Psoas muscle (tissue), 8 donors: ENCODE measurements around the gene MFAP5. TPM values are rescaled to one million over a fixed set of nuclear protein-coding genes. Genes with fewer than 3 reads are reported as not detected.

Source experiments
- ATAC-seq, 4 donors: fragments of 200-7000 bp; cut with Tn5 transposase; one replicate each; pipeline ENCODE4 v1.9.1; 2020; ENCODE audit warnings: moderate library complexity in 3 of 4, mild to moderate bottlenecking in 2 of 4
- DNase-seq, 2 donors: peaks; one replicate each; pipeline ENCODE4 v3.0.0-alpha.2; 2020
- H3K27ac ChIP-seq: fragments of 200-600 bp; one replicate; pipeline ENCODE4 v1.8.0; 2022
- H3K27me3 ChIP-seq, 3 donors: fragments of 200-600 bp in 1 of 3; one replicate each; pipeline versions ENCODE4 v1.6.1 to v1.8.0; 2013 to 2022; ENCODE audit warnings: low read length in 2 of 3, mild to moderate bottlenecking in 2 of 3, moderate library complexity in 1 of 3; ENCODE audit not compliant: insufficient read depth in 3 of 3
- H3K36me3 ChIP-seq, 2 donors: fragments of 200-600 bp in 1 of 2; one replicate each; pipeline versions ENCODE4 v1.6.1 to v1.8.0; 2013 to 2022; ENCODE audit warnings: low read depth in 1 of 2, mild to moderate bottlenecking in 1 of 2, moderate library complexity in 1 of 2; ENCODE audit not compliant: insufficient read depth in 1 of 2
- H3K4me1 ChIP-seq: fragments of 200-600 bp; one replicate; pipeline ENCODE4 v1.8.0; 2022
- H3K4me3 ChIP-seq: fragments of 200-600 bp; one replicate; pipeline ENCODE4 v1.8.0; 2022; ENCODE audit warnings: mild to moderate bottlenecking
- H3K9me3 ChIP-seq: fragments of 200-600 bp; one replicate; pipeline ENCODE4 v1.8.0; 2022
- WGBS, 3 donors: extraction: QIAGEN DNeasy Blood & Tissue Kit; methylation state at CpG; one replicate each; pipeline versions ENCODE4 v1.1.6 to v1.1.7; 2013; 5-methylcytosine and 5-hydroxymethylcytosine counted together
- intact Hi-C, 2 donors: fragments of 100-400 bp; cut with DNase I; formaldehyde crosslinking; loops; one replicate each; pipeline versions ENCODE4 v1.11.0 to v1.14.2; 2022
- long read RNA-seq, 2 donors: library from polyadenylated mRNA; unstranded; transcript quantifications; one replicate each; pipeline ENCODE4 v2.0.0, GENCODE V29; 2021
- polyA plus RNA-seq, 3 donors: library from polyadenylated mRNA; stranded (reverse); fragments of 200-250 nt; gene quantifications; one replicate each; pipeline ENCODE4 v1.2.3, GENCODE V29; 2013
- total RNA-seq, 4 donors: library from RNA; stranded (reverse); fragmentation: NEBNext Ultra II Directional in 2 of 4; extraction: Animal tissue kit (Norgen Biotek cat#: 25700) in 2 of 4; gene quantifications; one replicate each; pipeline versions ENCODE4 v1.2.1 to v1.2.4, GENCODE V29; 2021 to 2023
- TF ChIP-seq, protein P1 (sequence below): fragments of 200-600 bp; IDR thresholded peaks from one replicate; pipeline ENCODE4 v1.8.0; 2022; ENCODE audit warnings: antibody characterized with exemption
- donor health status: healthy with polysubstance abuse.
- donor health status: DM: no; HTN: no; CAD: no; lungs with moderate emphysema.
- donor health status: Bipolar disorder and iron deficiency.
- donor health status: healthy.
- donor health status: DM: yes; HTN: yes; CAD: no.
- donor health status: DM: no; HTN: no; CAD: no.
- donor health status: DM: no; HTN: no; CAD: no.
- donor health status: DM: yes; HTN: yes; CAD: no.

Gene MFAP5, protein sequence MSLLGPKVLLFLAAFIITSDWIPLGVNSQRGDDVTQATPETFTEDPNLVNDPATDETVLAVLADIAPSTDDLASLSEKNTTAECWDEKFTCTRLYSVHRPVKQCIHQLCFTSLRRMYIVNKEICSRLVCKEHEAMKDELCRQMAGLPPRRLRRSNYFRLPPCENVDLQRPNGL
- total RNA-seq, result 10 to 100 TPM in 3 of 4 donors, 1 to 10 TPM in 1; 3.4 to 27.9 (median 20.7) TPM
- polyA plus RNA-seq, result 10 to 100 TPM; 17.4 to 24.5 (median 23.3) TPM
- long read RNA-seq, donor 1, partial matches to known transcripts, result 0 of 1 reads
- long read RNA-seq, donor 1, other reads (novel, unspliced or antisense), result 0 of 1 reads
- long read RNA-seq, donor 2, transcript MFAP5-201 (10 exons, 2,845 nt), result major isoform, 6 of 14 reads
- long read RNA-seq, donor 2, partial matches to known transcripts, result 0 of 14 reads
- long read RNA-seq, donor 2, other reads (novel, unspliced or antisense), result 5 of 14 reads

DNA sequence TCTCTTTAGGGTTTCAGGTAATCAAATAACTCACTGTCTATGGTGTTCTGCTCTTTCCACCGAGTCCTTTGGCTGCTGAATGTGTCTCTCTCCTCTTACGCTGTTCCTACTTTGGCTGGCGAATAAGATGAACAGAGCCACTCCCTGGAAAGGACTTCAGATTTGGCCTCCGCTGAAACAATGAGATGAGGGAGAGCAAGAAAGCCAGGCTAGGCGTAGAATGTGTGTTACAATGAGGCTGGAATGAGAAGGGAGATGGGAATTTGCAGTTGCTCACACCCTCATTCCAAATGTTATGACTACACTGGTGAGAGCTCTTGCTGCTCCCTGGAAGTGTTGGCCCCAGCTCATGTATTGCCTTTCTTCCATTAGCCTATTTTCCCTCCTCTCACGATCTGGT, at the start of gene MFAP5:
Gene MFAP5, minus strand, starts transcription at position 234 of the 400 bp plus-strand sequence. CDS start 722 bp downstream, outside the sequence.
- Histone ChIP-seq H3K4me3 (no peak within 1 kb of the TSS), H3K27me3 (peaks cover 0 to 3% (median 0%) of the 10 kb centered on the region in 3 donors), H3K9me3 (no peaks in the 10 kb centered on the region), H3K27ac (peak within 1 kb of the TSS; percentile 9), H3K36me3 (no peaks in the 10 kb centered on the region), H3K4me1 (no peaks in the 10 kb centered on the region)
- ATAC-seq (peak in 3 of 4 donors; percentile 57 to 67 (median 64)), DNase-seq (no peak)
- intact Hi-C loops, result no loop called here
- TF ChIP-seq, protein P1, sequence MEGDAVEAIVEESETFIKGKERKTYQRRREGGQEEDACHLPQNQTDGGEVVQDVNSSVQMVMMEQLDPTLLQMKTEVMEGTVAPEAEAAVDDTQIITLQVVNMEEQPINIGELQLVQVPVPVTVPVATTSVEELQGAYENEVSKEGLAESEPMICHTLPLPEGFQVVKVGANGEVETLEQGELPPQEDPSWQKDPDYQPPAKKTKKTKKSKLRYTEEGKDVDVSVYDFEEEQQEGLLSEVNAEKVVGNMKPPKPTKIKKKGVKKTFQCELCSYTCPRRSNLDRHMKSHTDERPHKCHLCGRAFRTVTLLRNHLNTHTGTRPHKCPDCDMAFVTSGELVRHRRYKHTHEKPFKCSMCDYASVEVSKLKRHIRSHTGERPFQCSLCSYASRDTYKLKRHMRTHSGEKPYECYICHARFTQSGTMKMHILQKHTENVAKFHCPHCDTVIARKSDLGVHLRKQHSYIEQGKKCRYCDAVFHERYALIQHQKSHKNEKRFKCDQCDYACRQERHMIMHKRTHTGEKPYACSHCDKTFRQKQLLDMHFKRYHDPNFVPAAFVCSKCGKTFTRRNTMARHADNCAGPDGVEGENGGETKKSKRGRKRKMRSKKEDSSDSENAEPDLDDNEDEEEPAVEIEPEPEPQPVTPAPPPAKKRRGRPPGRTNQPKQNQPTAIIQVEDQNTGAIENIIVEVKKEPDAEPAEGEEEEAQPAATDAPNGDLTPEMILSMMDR, result no peak
- 37 to 50% (median 45%) methylated on average over 6 of the region's 6 CpGs for WGBS, 3 donors

DNA sequence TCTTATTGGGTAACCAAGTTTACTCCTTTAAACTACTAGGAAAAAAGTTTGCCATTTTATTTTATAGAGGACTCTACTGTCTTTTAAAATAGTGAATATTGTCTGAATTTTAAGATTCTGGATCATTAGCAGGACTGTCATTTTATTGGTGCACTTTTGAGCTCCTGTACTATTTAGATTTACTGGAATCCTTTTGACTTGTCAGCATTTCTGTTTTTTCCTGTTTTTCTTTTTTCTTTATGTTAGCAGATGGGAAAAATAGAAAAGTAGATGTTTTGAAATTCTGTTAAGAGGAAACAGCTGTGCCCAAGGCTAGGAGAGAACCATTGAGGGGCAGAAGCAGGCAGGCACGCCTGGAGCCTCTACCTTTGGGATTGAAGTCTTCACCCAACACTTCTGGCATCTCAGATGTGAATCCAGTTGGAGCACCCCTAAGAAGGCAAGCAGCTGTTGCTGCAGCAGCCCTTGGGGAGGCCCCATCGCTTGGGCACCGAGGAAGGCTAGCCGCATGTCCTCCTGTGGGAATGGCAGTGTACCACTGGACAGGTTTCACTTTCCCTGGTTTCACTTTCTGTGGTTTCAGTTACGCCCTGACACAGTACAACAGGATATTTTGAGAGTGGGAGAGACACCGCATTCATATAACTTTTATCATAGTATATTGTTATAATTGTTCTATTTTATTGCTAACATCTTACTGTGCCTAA, 46.7 kb upstream of the MFAP5 start:
- DNase-seq, result peak in 1 of 2 donors; percentile 19
- peak overlapping the region; percentile 44 for H3K4me3 ChIP-seq
- intact Hi-C loops, result no loop called here

DNA sequence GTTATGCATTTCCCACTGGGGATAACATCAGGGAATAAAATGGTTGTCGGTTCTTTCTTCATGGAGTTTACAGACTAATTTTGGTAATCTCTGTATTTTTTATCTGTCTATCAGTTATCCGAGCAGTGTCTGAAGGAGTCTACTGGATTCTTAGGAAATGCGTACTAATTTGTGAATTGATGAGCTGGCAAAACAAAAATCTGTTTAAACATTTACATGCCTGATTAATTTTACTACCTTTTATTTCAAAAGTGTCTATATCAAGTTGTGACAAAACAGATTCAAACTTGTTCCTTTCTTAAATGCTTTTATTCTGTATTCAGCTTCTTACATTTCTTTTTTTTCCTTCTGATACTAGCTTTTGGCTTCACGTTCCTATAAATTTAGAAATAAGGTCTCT, 39.5 kb upstream of the MFAP5 start:
- Histone ChIP-seq H3K4me3 (no peak overlapping the region), H3K27me3 (no peaks in the 10 kb centered on the region), H3K9me3 (no peaks in the 10 kb centered on the region), H3K4me1 (peaks cover 8% of the 10 kb centered on the region), H3K27ac (no peak overlapping the region), H3K36me3 (peaks cover 0 to 18% of the 10 kb centered on the region in 2 donors)
- no peak for ATAC-seq
- no peak for DNase-seq
- intact Hi-C loops, result no loop called here
- WGBS, 3 donors, result 73 to 85% (median 76%) methylated on average over 4 of the region's 4 CpGs
- TF ChIP-seq, protein P1, result no peak

More for the DNA sequence above, 46.7 kb upstream of the MFAP5 start:
- H3K4me1 ChIP-seq, result peaks cover 12% of the 10 kb centered on the region
- peak; percentile 53 to 84 (median 80) for ATAC-seq
- WGBS, 3 donors, result 15 to 29% (median 27%) methylated on average over 6 of the region's 6 CpGs
- H3K27me3 ChIP-seq, result no peaks in the 10 kb centered on the region
- peak overlapping the region; percentile 5 for H3K27ac ChIP-seq
- H3K36me3 ChIP-seq, result peaks cover 0 to 10% of the 10 kb centered on the region in 2 donors
- TF ChIP-seq, protein P1, result no peak
- H3K9me3 ChIP-seq, result no peaks in the 10 kb centered on the region

DNA sequence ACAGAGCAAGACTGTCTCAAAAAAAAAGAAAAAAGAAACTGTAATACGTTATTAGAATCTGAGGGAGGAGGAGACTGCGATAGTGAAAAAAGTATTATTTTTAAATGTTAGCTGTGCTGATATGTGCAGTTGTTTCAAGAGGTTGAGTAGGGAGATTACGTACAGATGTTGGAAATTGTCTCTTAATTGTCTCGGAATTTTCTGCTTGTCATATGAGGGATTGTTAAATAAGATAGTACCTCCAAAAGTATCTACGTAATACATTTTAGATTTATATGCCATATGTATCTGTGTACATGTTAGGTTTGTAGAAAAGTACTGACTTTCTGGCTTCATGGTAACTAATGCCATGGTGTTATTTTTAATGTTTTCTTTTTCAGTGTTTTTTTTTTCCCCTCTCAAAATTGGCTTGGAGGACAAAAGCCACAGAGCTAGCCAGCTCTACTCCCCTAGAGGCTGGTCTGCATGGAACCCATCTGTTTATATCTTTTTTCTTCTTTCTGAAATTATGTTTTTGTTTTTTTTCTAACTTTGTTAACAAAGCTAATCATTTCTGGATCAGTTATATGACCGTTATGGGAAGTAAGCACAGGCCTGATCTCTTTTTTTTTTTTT, 38.5 kb upstream of the MFAP5 start:
- no peak for DNase-seq
- no peaks in the 10 kb centered on the region for H3K27me3 ChIP-seq
- peaks cover 14% of the 10 kb centered on the region for H3K4me1 ChIP-seq
- H3K27ac ChIP-seq, result no peak overlapping the region
- H3K36me3 ChIP-seq, result peaks cover 0 to 14% of the 10 kb centered on the region in 2 donors
- intact Hi-C loops, result no loop called here
- ATAC-seq, result no peak
- TF ChIP-seq, protein P1, result no peak
- WGBS, 3 donors, result 60 to 81% (median 62%) methylated on average over 6 of the region's 6 CpGs
- H3K9me3 ChIP-seq, result no peaks in the 10 kb centered on the region
- peak overlapping the region; percentile 5 for H3K4me3 ChIP-seq
